RWPE2 (cell line): Measurements from ENCODE around the gene ARL5A.

Source experiments
- ATAC-seq: fragments of 200-7000 bp; cut with Tn5 transposase; 3 replicates; pipeline ENCODE4 v1.9.1; 2021; ENCODE audit warnings: low read depth
- DNase-seq: peaks from one replicate; pipeline ENCODE4 v3.0.0-alpha.2; 2020; ENCODE audit warnings: low spot score
- H3K27ac ChIP-seq: fragments of 450-650 bp; 2 replicates; pipeline ENCODE4 v1.5.1; 2017; ENCODE audit warnings: mild to moderate bottlenecking; ENCODE audit not compliant: poor library complexity, severe bottlenecking
- H3K27me3 ChIP-seq: fragments of 250-450 bp; sonication (Bioruptor Pico); 2 replicates; pipeline ENCODE4 v1.5.1; 2021; ENCODE audit warnings: mild to moderate bottlenecking, moderate library complexity; ENCODE audit not compliant: insufficient read depth, poor library complexity, severe bottlenecking
- H3K36me3 ChIP-seq: fragments of 250-450 bp; sonication (Bioruptor Pico); 2 replicates; pipeline ENCODE4 v1.5.1; 2020; ENCODE audit warnings: low read depth, mild to moderate bottlenecking, moderate library complexity
- H3K4me1 ChIP-seq: fragments of 250-450 bp; sonication (Bioruptor Pico); 2 replicates; pipeline ENCODE4 v1.5.1; 2021; ENCODE audit warnings: mild to moderate bottlenecking, moderate library complexity; ENCODE audit not compliant: insufficient read depth, poor library complexity, severe bottlenecking
- H3K4me3 ChIP-seq: fragments of 250-450 bp; sonication (Bioruptor Pico); 2 replicates; pipeline ENCODE4 v1.5.1; 2021; ENCODE audit warnings: mild to moderate bottlenecking, moderate library complexity; ENCODE audit not compliant: severe bottlenecking
- H3K9me3 ChIP-seq: fragments of 250-450 bp; sonication (Bioruptor Pico); 2 replicates; pipeline ENCODE4 v1.5.1; 2021; ENCODE audit warnings: mild to moderate bottlenecking, moderate library complexity; ENCODE audit not compliant: severe bottlenecking
- TF ChIP-seq, protein P1 (sequence below): fragments of 450-650 bp; IDR thresholded peaks from one replicate; pipeline ENCODE4 v1.5.1; 2017; ENCODE audit warnings: mild to moderate bottlenecking, moderate library complexity; ENCODE audit not compliant: poor library complexity, severe bottlenecking

The ARL5A gene

DNA sequence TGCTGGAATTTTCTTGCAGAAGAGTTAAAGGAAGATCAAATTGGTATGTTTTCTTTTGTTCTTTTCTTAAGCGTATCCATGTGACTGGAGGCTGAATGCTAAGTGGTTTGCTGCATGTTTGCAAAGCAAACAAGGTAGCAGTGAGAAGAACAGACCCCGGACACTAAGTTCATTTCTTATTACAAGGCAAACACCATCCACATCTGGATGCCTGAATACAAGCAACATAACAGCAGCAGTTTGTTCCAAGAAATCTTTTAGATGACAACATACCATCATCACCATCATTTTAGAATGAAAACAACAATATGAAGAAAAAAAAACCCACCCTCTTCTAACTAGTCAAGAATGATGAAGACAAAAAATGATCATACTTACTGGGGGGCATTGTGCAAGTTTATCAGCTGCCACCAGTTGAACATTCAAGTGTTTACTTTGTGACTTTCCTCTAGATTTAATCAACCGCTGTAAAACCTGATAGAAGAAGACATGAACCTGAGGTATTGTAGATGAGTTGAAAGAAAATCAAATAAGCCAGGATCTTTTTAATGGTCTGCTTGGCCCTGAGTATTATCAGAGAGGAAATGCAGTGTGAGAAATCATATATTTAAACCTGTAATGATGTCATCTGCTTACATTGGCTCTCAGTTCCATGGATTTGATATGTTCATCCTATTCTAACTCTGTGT is 25.0 kb upstream of the ARL5A start:
- ATAC-seq (no peak), DNase-seq (no peak)
- TF ChIP-seq, protein P1, sequence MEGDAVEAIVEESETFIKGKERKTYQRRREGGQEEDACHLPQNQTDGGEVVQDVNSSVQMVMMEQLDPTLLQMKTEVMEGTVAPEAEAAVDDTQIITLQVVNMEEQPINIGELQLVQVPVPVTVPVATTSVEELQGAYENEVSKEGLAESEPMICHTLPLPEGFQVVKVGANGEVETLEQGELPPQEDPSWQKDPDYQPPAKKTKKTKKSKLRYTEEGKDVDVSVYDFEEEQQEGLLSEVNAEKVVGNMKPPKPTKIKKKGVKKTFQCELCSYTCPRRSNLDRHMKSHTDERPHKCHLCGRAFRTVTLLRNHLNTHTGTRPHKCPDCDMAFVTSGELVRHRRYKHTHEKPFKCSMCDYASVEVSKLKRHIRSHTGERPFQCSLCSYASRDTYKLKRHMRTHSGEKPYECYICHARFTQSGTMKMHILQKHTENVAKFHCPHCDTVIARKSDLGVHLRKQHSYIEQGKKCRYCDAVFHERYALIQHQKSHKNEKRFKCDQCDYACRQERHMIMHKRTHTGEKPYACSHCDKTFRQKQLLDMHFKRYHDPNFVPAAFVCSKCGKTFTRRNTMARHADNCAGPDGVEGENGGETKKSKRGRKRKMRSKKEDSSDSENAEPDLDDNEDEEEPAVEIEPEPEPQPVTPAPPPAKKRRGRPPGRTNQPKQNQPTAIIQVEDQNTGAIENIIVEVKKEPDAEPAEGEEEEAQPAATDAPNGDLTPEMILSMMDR, result no peak
- no peaks in the 10 kb centered on the region for H3K36me3 ChIP-seq
- H3K9me3 ChIP-seq, result no peaks in the 10 kb centered on the region
- no peak overlapping the region for H3K27ac ChIP-seq
- H3K4me1 ChIP-seq, result no peaks in the 10 kb centered on the region
- H3K27me3 ChIP-seq, result no peaks in the 10 kb centered on the region
- H3K4me3 ChIP-seq, result no peak overlapping the region

DNA sequence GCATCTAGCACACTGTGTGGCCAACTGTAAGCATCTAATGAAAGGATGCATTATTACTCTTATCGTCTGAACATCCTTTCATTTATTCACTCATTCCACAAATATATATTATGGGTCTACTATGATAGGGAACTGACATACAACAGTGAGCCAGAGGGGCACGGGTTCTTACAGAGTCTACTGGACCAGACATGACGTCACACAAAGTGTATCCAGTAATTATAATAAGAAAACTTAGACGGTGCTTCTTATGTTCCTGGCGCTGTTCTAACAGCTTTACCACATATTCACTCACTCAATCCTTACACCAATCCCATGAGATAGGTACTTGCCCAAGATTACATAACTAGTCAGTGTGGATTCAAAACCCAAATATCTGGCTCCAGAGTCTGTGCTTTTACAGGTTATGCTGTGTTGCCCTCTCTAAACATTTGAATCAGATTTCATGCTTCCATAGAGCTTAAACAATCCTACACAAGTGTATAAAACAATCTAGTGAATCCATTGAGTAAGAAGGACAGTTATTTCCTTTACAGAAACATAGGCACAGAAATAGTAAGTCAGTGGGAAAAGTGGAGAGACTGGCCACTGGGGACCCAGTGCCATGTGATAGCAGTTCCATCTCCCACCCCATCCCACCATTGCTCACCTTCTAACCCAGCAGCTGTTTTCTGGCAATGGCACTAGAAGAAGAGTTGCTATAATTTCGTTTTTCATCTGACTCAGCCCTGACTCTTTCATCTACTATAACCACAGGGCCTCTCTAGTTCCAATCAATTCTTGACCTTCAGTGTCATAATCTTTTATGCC is 24.2 kb upstream of the ARL5A start:
- no peak for ATAC-seq
- Histone ChIP-seq H3K9me3 (no peaks in the 10 kb centered on the region), H3K4me3 (no peak overlapping the region), H3K4me1 (no peaks in the 10 kb centered on the region), H3K27me3 (no peaks in the 10 kb centered on the region), H3K36me3 (no peaks in the 10 kb centered on the region), H3K27ac (no peak overlapping the region)
- DNase-seq, result no peak
- TF ChIP-seq, protein P1, result no peak

DNA sequence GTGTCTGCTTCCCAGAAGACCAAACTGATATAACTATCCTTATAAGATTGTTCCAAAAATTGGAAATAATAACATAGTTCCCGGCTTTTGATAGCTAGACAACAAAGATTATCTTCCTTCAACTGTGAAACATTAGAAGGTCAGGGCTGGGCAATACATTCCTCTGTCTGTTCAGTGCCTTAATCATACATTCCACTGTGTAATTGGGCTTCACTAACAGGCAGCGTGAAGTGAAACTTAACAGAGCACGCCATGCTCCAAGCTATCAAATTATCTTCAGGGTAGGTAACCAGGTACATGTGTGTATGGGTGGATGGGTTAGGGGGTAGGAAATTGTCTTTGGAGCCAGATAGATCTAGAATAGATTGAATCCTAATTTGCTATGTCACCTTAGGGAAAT is 23.5 kb upstream of the ARL5A start:
- DNase-seq, result no peak
- peak; percentile 55; the same call in 2 of the 3 replicates for ATAC-seq
- no peak overlapping the region for H3K27ac ChIP-seq
- H3K4me3 ChIP-seq, result no peak overlapping the region
- no peaks in the 10 kb centered on the region for H3K36me3 ChIP-seq
- H3K4me1 ChIP-seq, result no peaks in the 10 kb centered on the region
- TF ChIP-seq, protein P1, result no peak
- H3K27me3 ChIP-seq, result no peaks in the 10 kb centered on the region
- no peaks in the 10 kb centered on the region for H3K9me3 ChIP-seq

DNA sequence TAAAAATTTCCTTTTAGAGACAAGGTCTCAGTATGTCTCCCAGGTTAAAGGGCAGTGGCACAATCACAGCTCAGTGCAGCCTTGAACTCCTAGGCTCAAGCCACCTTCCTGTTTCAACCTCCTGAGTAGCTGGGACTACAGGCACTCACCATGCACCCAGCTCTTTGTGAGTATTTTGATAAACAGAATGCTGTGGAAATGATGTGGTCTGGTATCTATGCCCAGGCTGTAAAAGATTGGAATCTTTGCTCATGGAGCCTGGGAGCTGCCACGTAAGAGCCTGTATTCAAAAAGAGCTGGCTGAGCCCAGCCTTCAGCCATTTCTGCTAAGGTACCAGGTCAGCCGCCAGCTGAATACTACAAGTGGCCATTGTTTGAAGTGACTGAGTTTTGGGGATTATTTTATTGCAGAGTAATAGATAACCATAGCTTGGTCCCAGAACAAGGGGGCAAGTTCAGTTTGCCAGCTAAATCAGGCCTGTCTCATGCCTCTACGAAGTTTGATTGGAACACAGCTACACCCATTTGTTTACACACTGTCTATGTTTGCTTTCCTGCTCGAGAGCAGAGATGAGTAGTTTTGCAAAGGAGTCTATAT is 21.3 kb upstream of the ARL5A start:
- Histone ChIP-seq H3K4me1 (no peaks in the 10 kb centered on the region), H3K4me3 (no peak overlapping the region), H3K36me3 (no peaks in the 10 kb centered on the region), H3K9me3 (no peaks in the 10 kb centered on the region), H3K27ac (no peak overlapping the region), H3K27me3 (no peaks in the 10 kb centered on the region)
- TF ChIP-seq, protein P1, result no peak
- ATAC-seq (no peak), DNase-seq (no peak)
